C4-2B (cell line): Measurements from ENCODE around the gene EEF2K.

Experiments used
- H3K27ac ChIP-seq: fragments of 450-650 bp; 2 replicates; pipeline ENCODE4 v1.5.1; 2017
- ZFX ChIP-seq: fragments of 450-650 bp; IDR thresholded peaks from 2 replicates; pipeline ENCODE4 v1.6.1; 2017
- TF ChIP-seq, protein P1 (sequence below): fragments of 450-650 bp; conservative IDR thresholded peaks from 2 replicates; pipeline ENCODE4 v1.5.1; 2017; ENCODE audit warnings: mild to moderate bottlenecking

Gene EEF2K

DNA sequence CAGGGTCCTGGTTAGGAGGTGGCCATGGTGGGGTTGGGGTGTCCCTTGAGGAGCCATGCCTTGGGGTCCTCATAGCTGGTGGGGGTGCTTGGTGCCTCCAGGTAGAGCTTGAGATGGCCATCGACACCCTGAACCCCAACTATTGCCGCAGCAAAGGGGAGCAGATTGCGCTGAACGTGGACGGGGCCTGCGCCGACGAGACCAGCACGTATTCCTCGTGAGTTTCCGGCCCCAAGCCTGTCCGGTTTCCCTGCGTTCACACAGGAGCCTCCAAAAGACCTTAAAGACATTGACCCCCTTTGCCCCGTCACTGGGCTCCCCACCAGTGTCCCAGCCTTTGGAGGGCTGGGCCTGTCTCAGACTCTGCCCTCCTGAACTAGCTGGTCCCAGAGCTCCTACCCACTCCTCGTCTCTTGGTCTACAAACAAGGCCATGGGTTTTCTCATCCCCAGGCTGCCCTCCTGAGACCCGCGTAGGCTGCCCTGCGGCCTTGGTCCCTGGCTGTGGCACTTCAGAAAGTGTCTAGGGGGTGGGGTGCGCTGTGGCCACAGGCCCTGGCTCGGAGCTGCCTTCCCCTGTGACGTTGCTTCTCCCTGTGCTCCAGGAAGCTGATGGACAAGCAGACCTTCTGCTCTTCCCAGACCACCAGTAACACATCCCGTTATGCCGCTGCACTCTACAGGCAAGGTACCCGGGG lies 102.9 kb downstream of the EEF2K start:
- no peak for TF ChIP-seq ZFX
- TF ChIP-seq, protein P1, sequence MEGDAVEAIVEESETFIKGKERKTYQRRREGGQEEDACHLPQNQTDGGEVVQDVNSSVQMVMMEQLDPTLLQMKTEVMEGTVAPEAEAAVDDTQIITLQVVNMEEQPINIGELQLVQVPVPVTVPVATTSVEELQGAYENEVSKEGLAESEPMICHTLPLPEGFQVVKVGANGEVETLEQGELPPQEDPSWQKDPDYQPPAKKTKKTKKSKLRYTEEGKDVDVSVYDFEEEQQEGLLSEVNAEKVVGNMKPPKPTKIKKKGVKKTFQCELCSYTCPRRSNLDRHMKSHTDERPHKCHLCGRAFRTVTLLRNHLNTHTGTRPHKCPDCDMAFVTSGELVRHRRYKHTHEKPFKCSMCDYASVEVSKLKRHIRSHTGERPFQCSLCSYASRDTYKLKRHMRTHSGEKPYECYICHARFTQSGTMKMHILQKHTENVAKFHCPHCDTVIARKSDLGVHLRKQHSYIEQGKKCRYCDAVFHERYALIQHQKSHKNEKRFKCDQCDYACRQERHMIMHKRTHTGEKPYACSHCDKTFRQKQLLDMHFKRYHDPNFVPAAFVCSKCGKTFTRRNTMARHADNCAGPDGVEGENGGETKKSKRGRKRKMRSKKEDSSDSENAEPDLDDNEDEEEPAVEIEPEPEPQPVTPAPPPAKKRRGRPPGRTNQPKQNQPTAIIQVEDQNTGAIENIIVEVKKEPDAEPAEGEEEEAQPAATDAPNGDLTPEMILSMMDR, result no peak

DNA sequence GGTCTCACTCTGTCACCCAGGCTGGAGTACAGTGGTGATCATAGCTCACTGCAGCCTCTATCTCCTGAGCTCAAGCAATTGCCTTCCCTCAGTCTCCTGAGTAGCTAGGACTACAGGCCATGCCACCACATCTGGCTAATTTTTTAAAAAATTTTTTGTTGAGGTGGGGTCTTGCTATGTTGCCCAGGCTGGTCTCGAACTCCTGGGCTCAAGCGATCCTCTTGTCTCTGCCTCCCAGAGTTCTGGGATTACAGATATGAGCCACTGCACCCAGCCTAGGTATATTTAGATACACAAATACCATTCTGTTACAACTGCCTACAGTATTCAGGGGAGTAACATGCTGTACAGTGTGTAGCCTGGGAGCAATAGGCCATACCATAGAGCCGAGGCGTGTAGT lies 105.4 kb downstream of the EEF2K start:
- no peak for TF ChIP-seq ZFX
- TF ChIP-seq, protein P1, result no peak
- no peak overlapping the region for H3K27ac ChIP-seq

More for the DNA sequence above, 102.9 kb downstream of the EEF2K start:
- no peak overlapping the region for H3K27ac ChIP-seq

DNA sequence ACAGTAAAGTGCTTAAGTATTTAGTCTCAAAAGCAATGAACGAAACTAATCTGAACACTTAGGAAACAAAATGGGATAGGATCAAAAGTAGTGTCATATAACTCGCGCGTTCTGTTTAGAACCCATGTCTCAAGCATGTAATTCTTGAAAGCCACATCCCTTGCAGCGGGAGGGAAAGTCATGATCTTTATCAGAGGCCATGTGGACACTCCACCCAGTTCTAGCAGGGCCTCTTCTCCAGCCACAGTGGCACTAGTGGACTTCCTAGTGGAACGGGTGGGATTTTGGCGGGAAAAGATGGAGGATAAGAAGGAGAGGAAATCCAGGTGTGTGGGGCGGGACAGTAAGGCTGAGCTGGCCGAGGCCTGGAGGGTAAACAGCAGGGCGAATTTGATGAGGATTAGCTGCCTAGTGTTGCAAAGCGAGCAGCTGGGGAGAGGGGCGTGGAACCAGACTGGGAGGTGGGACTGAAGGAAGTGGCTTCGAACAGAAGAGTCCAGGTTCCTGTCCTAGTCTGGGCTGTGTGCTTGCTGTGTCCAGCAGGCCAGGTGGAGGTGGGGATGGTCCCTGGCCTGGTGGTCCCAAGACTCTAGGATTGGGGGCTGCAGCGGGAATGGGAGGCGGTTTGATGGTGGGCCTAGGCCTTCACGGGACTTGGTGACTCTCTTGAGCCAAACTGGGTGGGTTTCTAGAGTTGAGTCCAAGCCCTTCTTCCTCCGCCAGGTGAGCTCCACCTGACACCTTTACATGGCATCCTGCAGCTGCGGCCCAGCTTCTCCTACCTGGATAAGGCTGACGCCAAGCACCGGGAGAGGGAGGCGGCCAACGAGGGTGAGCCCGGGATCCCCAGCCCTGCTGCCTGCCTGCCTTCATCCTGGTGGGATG lies 107.1 kb downstream of the EEF2K start:
- no peak overlapping the region for H3K27ac ChIP-seq
- TF ChIP-seq ZFX, result no peak
- TF ChIP-seq, protein P1, result no peak

DNA sequence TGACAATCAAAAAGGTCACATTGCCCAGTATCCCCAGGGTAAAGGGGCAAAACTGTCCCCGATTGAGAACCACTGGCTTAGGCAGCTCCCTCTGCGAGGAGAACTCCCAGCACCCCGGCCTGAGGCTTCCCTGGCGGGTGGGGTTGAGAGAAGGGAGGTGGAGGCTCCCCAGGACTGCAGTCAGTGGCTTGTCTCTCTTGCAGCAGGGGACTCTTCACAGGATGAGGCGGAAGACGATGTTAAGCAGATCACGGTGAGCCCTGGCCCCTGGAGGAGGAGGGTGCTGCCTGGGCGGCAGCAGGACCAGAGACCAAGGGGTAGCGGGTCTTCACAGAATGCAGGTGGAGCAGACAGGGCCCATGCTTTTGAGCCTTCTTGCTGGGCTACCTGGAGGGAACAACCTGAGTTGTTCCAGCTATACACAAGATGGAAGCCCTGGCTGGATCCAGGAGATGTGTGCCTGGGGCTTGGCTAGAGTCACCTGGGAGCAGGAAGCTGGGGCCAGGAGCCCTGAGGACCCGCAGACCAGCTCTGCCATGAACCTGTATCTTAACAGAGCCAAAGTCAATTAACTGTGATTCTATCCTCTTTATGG lies 107.9 kb downstream of the EEF2K start:
- TF ChIP-seq ZFX, result no peak
- TF ChIP-seq, protein P1, result no peak
- no peak overlapping the region for H3K27ac ChIP-seq

DNA sequence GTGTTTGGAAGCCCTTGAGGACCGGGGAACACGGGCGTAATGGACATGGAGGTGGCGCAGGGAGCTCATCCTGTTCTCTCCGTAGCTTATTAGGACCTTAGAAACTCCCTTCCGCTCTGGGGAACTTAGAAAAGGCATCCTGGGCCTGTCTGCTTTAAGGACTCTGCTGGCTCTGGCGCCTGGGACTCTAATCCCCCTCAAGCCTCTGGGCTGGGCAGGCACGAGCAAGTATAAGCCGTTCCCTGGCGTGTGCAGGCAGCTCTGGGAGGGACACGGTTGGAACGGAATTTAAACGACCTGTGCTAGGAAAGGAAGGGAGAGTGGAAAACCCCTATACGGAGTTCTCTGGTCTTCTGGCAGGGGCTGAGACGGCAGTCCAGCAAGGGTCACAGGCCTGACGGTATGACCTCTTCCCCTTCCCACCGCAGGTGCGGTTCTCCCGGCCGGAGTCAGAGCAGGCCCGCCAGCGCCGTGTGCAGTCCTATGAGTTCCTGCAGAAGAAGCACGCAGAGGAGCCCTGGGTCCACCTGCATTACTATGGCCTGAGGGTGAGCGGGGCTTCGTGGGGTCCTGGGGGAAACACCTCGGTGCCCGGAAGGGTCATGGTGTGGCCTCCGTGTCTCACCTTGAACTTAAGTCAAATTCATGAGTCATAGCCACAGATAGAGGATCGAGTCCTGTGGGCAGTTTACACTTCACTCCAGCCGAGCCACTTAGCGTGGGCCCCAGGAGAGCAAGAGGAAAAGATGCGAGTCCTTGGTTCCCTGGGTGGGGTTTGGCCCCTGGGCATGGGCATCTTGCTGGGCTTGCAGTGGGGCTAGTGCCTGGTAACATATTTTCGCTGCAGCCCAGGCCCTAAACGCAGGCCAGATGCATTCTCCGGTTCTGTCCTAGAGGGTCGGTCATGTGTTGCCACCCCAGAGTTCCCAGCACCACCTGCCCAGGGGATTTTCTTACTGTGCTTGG lies 108.9 kb downstream of the EEF2K start:
- TF ChIP-seq ZFX, result no peak
- TF ChIP-seq, protein P1, result no peak
- no peak overlapping the region for H3K27ac ChIP-seq

DNA sequence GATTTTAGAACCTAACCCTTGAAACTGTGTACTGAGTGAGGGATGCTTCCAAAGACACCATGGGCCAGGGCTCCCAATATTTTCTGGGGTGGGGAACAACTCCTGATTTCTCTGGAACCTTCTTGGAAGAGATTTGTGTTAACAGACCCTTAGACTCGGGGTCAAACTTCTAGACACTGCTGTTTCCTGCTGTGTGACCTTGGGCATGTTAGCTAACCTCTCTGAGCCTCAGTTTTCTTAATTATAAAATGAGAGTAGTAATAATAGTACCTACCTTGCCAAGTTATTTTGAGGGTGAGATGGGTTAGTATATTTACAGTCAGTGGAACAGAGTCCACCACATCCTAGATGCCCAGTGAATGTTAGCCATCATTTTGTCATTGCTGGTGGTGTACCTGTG lies 109.9 kb downstream of the EEF2K start:
- H3K27ac ChIP-seq, result no peak overlapping the region
- TF ChIP-seq ZFX, result no peak
- TF ChIP-seq, protein P1, result no peak
